HEK293 (cell line): Measurements from ENCODE around the gene VEZT.
A peak's percentile ranks its signal among the peaks of the same experiment; 100 is the strongest.
"Not testable (repeated sequence)": the region's sequence is repeated elsewhere in the genome, so short reads cannot be mapped to it uniquely, and the experiment has no call there.

ENCODE experiments used
- CTCF ChIA-PET: fragments of 350-600 bp; formaldehyde crosslinking; extraction: SDS; loops from one replicate; lab custom pipeline; 2021; ENCODE audit warnings: antibody characterized with exemption; lab: Yijun Ruan, JAX
- POLR2A ChIA-PET: fragments of 300-600 bp; formaldehyde crosslinking; extraction: SDS; loops from one replicate; lab custom pipeline; 2020; ENCODE audit warnings: antibody characterized with exemption, inconsistent platforms; lab: Yijun Ruan, JAX
- H3K27ac ChIP-seq: fragments of 200-500 bp; sonication (Bioruptor generic); 2 replicates; pipeline ENCODE4 v1.5.1; 2014; ENCODE audit warnings: low read depth, low read length, control low read depth, inconsistent platforms; ENCODE audit errors: extremely low read depth
- H3K36me3 ChIP-seq, 2 experiments: fragments of 200-500 bp in 1 of 2; sonication (Bioruptor generic) in 1 of 2; 1 replicate in 1 of 2; 2 replicates in 1 of 2; pipeline ENCODE4 v1.5.1; 2014 to 2017; ENCODE audit warnings: inconsistent platforms in 2 of 2, low read length in 2 of 2; ENCODE audit not compliant: control insufficient read depth in 2 of 2, insufficient read depth in 1 of 2
- H3K4me1 ChIP-seq: fragments of 200-500 bp; sonication (Bioruptor generic); 2 replicates; pipeline ENCODE4 v1.5.1; 2014; ENCODE audit warnings: mild to moderate bottlenecking, low read length, inconsistent platforms; ENCODE audit not compliant: control insufficient read depth, insufficient read depth
- H3K4me3 ChIP-seq: 2 replicates; pipeline ENCODE4 v1.5.1; 2011; ENCODE audit warnings: low read depth, mild to moderate bottlenecking, control low read depth, low read length, moderate library complexity
- H3K9me3 ChIP-seq: fragments of 200-500 bp; sonication (Bioruptor generic); 2 replicates; pipeline ENCODE4 v1.5.1; 2014; ENCODE audit warnings: low read depth, low read length, inconsistent platforms; ENCODE audit not compliant: control insufficient read depth, insufficient read depth
- AEBP2 ChIP-seq: fragments of 450-650 bp; formaldehyde crosslinking; IDR thresholded peaks from 2 replicates; pipeline ENCODE4 v1.5.1; 2016; ENCODE audit warnings: missing biosample characterization, missing genetic modification characterization, borderline replicate concordance
- BCL11A ChIP-seq: fragments of 450-650 bp; formaldehyde crosslinking; IDR thresholded peaks from 2 replicates; pipeline ENCODE4 v1.5.1; 2016; ENCODE audit warnings: low read depth, missing biosample characterization, missing genetic modification characterization
- GFI1B ChIP-seq: fragments of 450-650 bp; formaldehyde crosslinking; IDR thresholded peaks from 2 replicates; pipeline ENCODE4 v1.5.1; 2016; ENCODE audit warnings: missing biosample characterization, missing genetic modification characterization
- KLF10 ChIP-seq: fragments of 450-650 bp; IDR thresholded peaks from 2 replicates; pipeline ENCODE4 v1.5.1; 2018; ENCODE audit warnings: missing biosample characterization, mild to moderate bottlenecking, missing genetic modification characterization
- OVOL3 ChIP-seq: fragments of 450-650 bp; formaldehyde crosslinking; IDR thresholded peaks from 2 replicates; pipeline ENCODE4 v1.5.1; 2016; ENCODE audit warnings: missing biosample characterization, missing genetic modification characterization
- PRDM1 ChIP-seq: fragments of 450-650 bp; formaldehyde crosslinking; IDR thresholded peaks from 2 replicates; pipeline ENCODE4; 2016; ENCODE audit warnings: missing biosample characterization, missing genetic modification characterization
- REPIN1 ChIP-seq: fragments of 450-650 bp; formaldehyde crosslinking; IDR thresholded peaks from 2 replicates; pipeline ENCODE4 v1.5.1; 2017; ENCODE audit warnings: missing biosample characterization, missing genetic modification characterization, low read depth
- SCRT1 ChIP-seq: fragments of 450-650 bp; formaldehyde crosslinking; IDR thresholded peaks from 2 replicates; pipeline ENCODE4 v1.5.1; 2016; ENCODE audit warnings: missing biosample characterization, missing genetic modification characterization, borderline replicate concordance
- SCRT2 ChIP-seq: fragments of 450-650 bp; formaldehyde crosslinking; IDR thresholded peaks from 2 replicates; pipeline ENCODE4 v1.5.1; 2016; ENCODE audit warnings: missing biosample characterization, missing genetic modification characterization
- TCF7L2 ChIP-seq: IDR thresholded peaks from 2 replicates; pipeline ENCODE4 v1.6.1; 2011; ENCODE audit warnings: low read depth, mild to moderate bottlenecking, inconsistent platforms, low read length, moderate library complexity, borderline replicate concordance
- ZFP41 ChIP-seq: fragments of 450-650 bp; formaldehyde crosslinking; IDR thresholded peaks from 2 replicates; pipeline ENCODE4 v1.5.1; 2016; ENCODE audit warnings: missing biosample characterization, missing genetic modification characterization, borderline replicate concordance
- ZNF10 ChIP-seq: fragments of 450-650 bp; formaldehyde crosslinking; IDR thresholded peaks from 2 replicates; pipeline ENCODE4 v1.5.1; 2017; ENCODE audit warnings: missing biosample characterization, missing genetic modification characterization
- ZNF157 ChIP-seq: fragments of 450-650 bp; formaldehyde crosslinking; IDR thresholded peaks from 2 replicates; pipeline ENCODE4 v1.5.1; 2016; ENCODE audit warnings: missing biosample characterization, missing genetic modification characterization
- ZNF223 ChIP-seq: fragments of 450-650 bp; formaldehyde crosslinking; IDR thresholded peaks from 2 replicates; pipeline ENCODE4 v1.5.1; 2016; ENCODE audit warnings: missing biosample characterization, missing genetic modification characterization
- ZNF26 ChIP-seq: fragments of 450-650 bp; formaldehyde crosslinking; IDR thresholded peaks from 2 replicates; pipeline ENCODE4 v1.5.1; 2016; ENCODE audit warnings: missing biosample characterization, missing genetic modification characterization
- ZNF302 ChIP-seq: fragments of 450-650 bp; formaldehyde crosslinking; IDR thresholded peaks from 2 replicates; pipeline ENCODE4 v1.5.1; 2016; ENCODE audit warnings: missing biosample characterization, missing genetic modification characterization, low read depth
- ZNF350 ChIP-seq: fragments of 450-650 bp; formaldehyde crosslinking; IDR thresholded peaks from 2 replicates; pipeline ENCODE4 v1.5.0; 2017; ENCODE audit warnings: missing biosample characterization, mild to moderate bottlenecking, missing genetic modification characterization
- ZNF544 ChIP-seq: fragments of 450-650 bp; formaldehyde crosslinking; IDR thresholded peaks from 2 replicates; pipeline ENCODE4 v1.5.0; 2017; ENCODE audit warnings: missing biosample characterization, missing genetic modification characterization
- ZNF580 ChIP-seq: fragments of 450-650 bp; formaldehyde crosslinking; IDR thresholded peaks from 2 replicates; pipeline ENCODE4 v1.5.1; 2016; ENCODE audit warnings: missing biosample characterization, missing genetic modification characterization
- ZNF610 ChIP-seq: fragments of 450-650 bp; formaldehyde crosslinking; IDR thresholded peaks from 2 replicates; pipeline ENCODE4 v1.5.1; 2016; ENCODE audit warnings: missing biosample characterization, missing genetic modification characterization, borderline replicate concordance
- ZNF621 ChIP-seq: fragments of 450-650 bp; formaldehyde crosslinking; IDR thresholded peaks from 2 replicates; pipeline ENCODE4 v1.5.1; 2017; ENCODE audit warnings: missing biosample characterization, missing genetic modification characterization
- ZNF623 ChIP-seq: fragments of 450-650 bp; formaldehyde crosslinking; IDR thresholded peaks from 2 replicates; pipeline ENCODE4 v1.5.1; 2016; ENCODE audit warnings: missing biosample characterization, missing genetic modification characterization
- ZNF624 ChIP-seq: fragments of 450-650 bp; formaldehyde crosslinking; IDR thresholded peaks from 2 replicates; pipeline ENCODE4 v1.5.1; 2017; ENCODE audit warnings: missing biosample characterization, missing genetic modification characterization
- ZNF670 ChIP-seq: fragments of 450-650 bp; formaldehyde crosslinking; IDR thresholded peaks from 2 replicates; pipeline ENCODE4 v1.5.1; 2016; ENCODE audit warnings: missing biosample characterization, missing genetic modification characterization, low read depth
- ZNF747 ChIP-seq: fragments of 450-650 bp; formaldehyde crosslinking; IDR thresholded peaks from 2 replicates; pipeline ENCODE4 v1.5.1; 2016; ENCODE audit warnings: missing biosample characterization, missing genetic modification characterization
- ZNF792 ChIP-seq: fragments of 450-650 bp; formaldehyde crosslinking; IDR thresholded peaks from 2 replicates; pipeline ENCODE4 v1.5.1; 2016; ENCODE audit warnings: missing biosample characterization, missing genetic modification characterization
- ZSCAN5A ChIP-seq: fragments of 450-650 bp; formaldehyde crosslinking; IDR thresholded peaks from 2 replicates; pipeline ENCODE4 v1.5.1; 2016; ENCODE audit warnings: missing biosample characterization, missing genetic modification characterization

VEZT gene

GRCh38 chr12:95312656-95313055, 95.0 kb downstream of the VEZT start:
- POLR2A ChIA-PET = no interaction called here

GRCh38 chr12:95314756-95315155, 97.1 kb downstream of the VEZT start:
- CTCF ChIA-PET, H3K9me3 ChIP-seq, H3K4me1 ChIP-seq, H3K27ac ChIP-seq, H3K4me3 ChIP-seq, POLR2A ChIA-PET: not testable (repeated sequence)
- TF ChIP-seq SCRT1 (tag by site-specific recombination) (peak; percentile 78; the same call in 1 of the 2 replicates), SCRT2 (peak; percentile 92)
- peaks cover 0 to 11% of the 10 kb centered on the region in 2 experiments; a peak in 1 of 3 replicates for H3K36me3 ChIP-seq

More at GRCh38 chr12:95312656-95313055, 95.0 kb downstream of the VEZT start:
- H3K9me3 ChIP-seq = no peaks in the 10 kb centered on the region
- H3K36me3 ChIP-seq = peaks cover 12 to 16% of the 10 kb centered on the region in 2 experiments; a peak in 2 of 3 replicates
- H3K4me3 ChIP-seq = no peak overlapping the region
- CTCF ChIA-PET = interaction anchor here (0.7 to 1.2 kb wide), 2 partner anchors 9 to 691 kb away, joined by 3 to 5 read pairs; no protein-coding TSS in a partner anchor
- TF ChIP-seq REPIN1 (tag by site-specific recombination) = no peak
- TF ChIP-seq ZNF580 (tag by site-specific recombination) = no peak
- TF ChIP-seq ZNF624 (tag by site-specific recombination) = no peak
- no peak for TF ChIP-seq ZNF747 (tag by site-specific recombination)
- no peak for TF ChIP-seq SCRT1 (tag by site-specific recombination)
- TF ChIP-seq ZNF544 = no peak
- TF ChIP-seq OVOL3 (tag by site-specific recombination) = no peak
- no peak for TF ChIP-seq KLF10 (tag by site-specific recombination)
- TF ChIP-seq ZNF670 = no peak
- no peak for TF ChIP-seq AEBP2 (tag by site-specific recombination)
- no peak for TF ChIP-seq ZNF621 (tag by site-specific recombination)
- TF ChIP-seq ZNF10 (tag by site-specific recombination) = no peak
- H3K27ac ChIP-seq = no peak overlapping the region
- no peaks in the 10 kb centered on the region for H3K4me1 ChIP-seq

- CTCF ChIA-PET = interaction anchor here (0.6 to 0.8 kb wide), 2 partner anchors 29 to 280 kb away, joined by 3 to 5 read pairs; no protein-coding TSS in a partner anchor
- no peaks in the 10 kb centered on the region for H3K4me1 ChIP-seq
Observed at GRCh38 chr12:95316798-95317197, 99.2 kb downstream of the VEZT start.

More at GRCh38 chr12:95316798-95317197, 99.2 kb downstream of the VEZT start:
- Histone ChIP-seq H3K4me3 (no peak overlapping the region), H3K36me3 (no peaks in the 10 kb centered on the region), H3K27ac (no peak overlapping the region), H3K9me3 (no peaks in the 10 kb centered on the region)
- POLR2A ChIA-PET = no interaction called here
- TF ChIP-seq ZSCAN5A (tag by site-specific recombination) (no peak), ZNF26 (tag by site-specific recombination) (no peak), ZNF157 (tag by site-specific recombination) (no peak), ZNF223 (tag by site-specific recombination) (no peak), ZNF623 (tag by site-specific recombination) (no peak), ZNF350 (tag by site-specific recombination) (no peak), TCF7L2 (no peak), ZNF610 (tag by site-specific recombination) (no peak), BCL11A (tag by site-specific recombination) (no peak), PRDM1 (tag by site-specific recombination) (no peak), ZFP41 (tag by site-specific recombination) (no peak), ZNF302 (no peak), GFI1B (tag by site-specific recombination) (no peak), ZNF792 (tag by site-specific recombination) (no peak)
